ENCODE data around the gene CFAP91.

Gene CFAP91

GRCh38 chr3:119702530-119703527 lies at the start of gene CFAP91:
CFAP91 (plus strand) TSS chr3:119703022; CDS start chr3:119703099, 77 bp downstream.
- DNase-seq: peak; percentile 70

GRCh38 chr3:119653876-119654275 lies 48.9 kb upstream of the CFAP91 start:
- DNase-seq: no peak

GRCh38 chr3:119657887-119658702 lies 44.7 kb upstream of the CFAP91 start:
- no peak for DNase-seq

GRCh38 chr3:119658994-119659393 lies 43.8 kb upstream of the CFAP91 start:
- DNase-seq: no peak

GRCh38 chr3:119659606-119660291 lies 43.1 kb upstream of the CFAP91 start:
- DNase-seq: no peak

GRCh38 chr3:119660474-119661440 lies 42.1 kb upstream of the CFAP91 start, which contains the start of gene POPDC2:
POPDC2 (minus strand) TSS chr3:119660589; CDS start chr3:119660423, 166 bp downstream.
- DNase-seq: no peak

GRCh38 chr3:119662604-119663373 lies 40.0 kb upstream of the CFAP91 start:
- DNase-seq: no peak

- no peak for DNase-seq
Measured at GRCh38 chr3:119663885-119664284, 38.9 kb upstream of the CFAP91 start.

GRCh38 chr3:119664370-119664769 lies 38.5 kb upstream of the CFAP91 start:
- DNase-seq: no peak

GRCh38 chr3:119664850-119665379 lies 37.9 kb upstream of the CFAP91 start:
- no peak for DNase-seq

GRCh38 chr3:119665954-119666559 lies 36.8 kb upstream of the CFAP91 start:
- DNase-seq: no peak

GRCh38 chr3:119669906-119670570 lies 32.8 kb upstream of the CFAP91 start:
- DNase-seq: no peak

GRCh38 chr3:119672776-119673175 lies 30.0 kb upstream of the CFAP91 start:
- DNase-seq: no peak

GRCh38 chr3:119673875-119674274 lies 28.9 kb upstream of the CFAP91 start:
- DNase-seq: no peak

GRCh38 chr3:119675188-119675874 lies 27.5 kb upstream of the CFAP91 start:
- DNase-seq: no peak

GRCh38 chr3:119676020-119676419 lies 26.8 kb upstream of the CFAP91 start:
- no peak for DNase-seq

- DNase-seq: peak; percentile 98
Measured at GRCh38 chr3:119676771-119677640, 25.8 kb upstream of the CFAP91 start, which contains the start of gene COX17. COX17 (minus strand) TSS chr3:119677406; CDS start chr3:119677310, 96 bp downstream.

- DNase-seq: no peak
Measured at GRCh38 chr3:119677641-119677934, 25.2 kb upstream of the CFAP91 start.
